ENCODE measurements around the gene TACC2. TPM values are rescaled to one million over a fixed set of nuclear protein-coding genes. Genes with fewer than 3 reads are reported as not detected.

TACC2 gene
- total RNA-seq, 6 experiments from 2014 or later = 16.2 to 21.1 (median 18.8) TPM

DNA sequence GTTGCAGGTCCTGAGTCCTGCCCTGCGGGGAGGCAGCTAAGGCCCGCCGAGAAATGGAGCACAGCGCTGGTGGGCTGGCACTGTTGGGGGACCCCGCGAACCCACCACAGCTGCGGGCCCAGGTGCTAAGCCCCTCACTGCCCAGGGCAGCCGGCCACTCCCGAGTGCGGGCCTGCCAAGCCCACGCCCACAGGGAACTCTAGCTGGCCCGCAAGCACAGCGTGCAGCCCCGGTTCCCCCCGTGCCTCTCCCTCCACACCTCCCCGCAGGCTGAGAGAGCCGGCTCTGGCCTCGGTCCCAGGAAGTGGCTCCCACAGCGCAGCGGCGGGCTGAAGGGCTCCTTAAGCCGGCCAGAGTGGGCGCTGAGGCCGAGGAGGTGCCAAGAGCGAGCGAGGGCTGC, 10.5 kb upstream of the TACC2 start:
- WGBS (ENCODE audit: insufficient coverage, low coverage, low lambda C conversion rate, missing lambda C conversion rate) = no CpG with 5 or more reads among the region's 26 CpGs
- DNase-seq (no peak), ATAC-seq (no peak)
- no peaks in the 10 kb centered on the region for H3K27me3 ChIP-seq
- H3K27ac ChIP-seq = no peak overlapping the region
- intact Hi-C loops (cut with DNase I) = no loop called here
- TF ChIP-seq POLR2A (IDR thresholded peaks at IDR 0.05) (no peak), CTCF (IDR thresholded peaks at IDR 0.05) (no peak)
- no peaks in the 10 kb centered on the region for H3K36me3 ChIP-seq
- H3K4me3 ChIP-seq = no peak overlapping the region
- H3K9me3 ChIP-seq = no peaks in the 10 kb centered on the region
- peaks cover 0 to 23% (median 10%) of the 10 kb centered on the region in 4 donors for H3K4me1 ChIP-seq

DNA sequence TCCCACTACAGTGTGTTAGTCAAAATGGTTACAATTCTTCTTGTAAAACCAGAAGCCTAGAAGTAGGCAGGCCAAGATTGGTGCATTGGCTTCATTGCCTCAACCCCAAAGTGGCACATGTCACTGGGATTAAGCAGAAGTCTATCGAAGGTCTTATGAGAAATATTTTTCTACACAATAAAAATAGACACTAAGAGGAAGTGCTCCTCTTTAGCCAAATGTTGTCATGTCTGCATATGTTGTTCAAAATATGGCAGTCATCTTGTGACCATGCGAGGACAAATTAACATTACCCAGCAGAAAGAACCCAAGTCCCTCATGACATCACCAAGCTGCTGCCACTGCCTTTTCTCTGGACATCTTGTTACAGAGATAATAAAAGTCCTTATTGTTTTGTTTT, 7.6 kb upstream of the TACC2 start:
- no peak for ATAC-seq
- no peak overlapping the region for H3K27ac ChIP-seq
- intact Hi-C loops (cut with DNase I) = loop anchor here in 1 of 2 donors (10.0 kb wide), 1 partner anchor 63 kb away; no protein-coding TSS in a partner anchor
- DNase-seq = no peak
- H3K4me3 ChIP-seq = no peak overlapping the region
- peaks cover 0 to 15% (median 3%) of the 10 kb centered on the region in 4 donors for H3K4me1 ChIP-seq
- no peak for TF ChIP-seq POLR2A (IDR thresholded peaks at IDR 0.05)
- no peak for TF ChIP-seq CTCF (IDR thresholded peaks at IDR 0.05)
- 96% methylated on average over 2 of the region's 2 CpGs for WGBS (ENCODE audit: insufficient coverage, low coverage, low lambda C conversion rate, missing lambda C conversion rate)
- H3K27me3 ChIP-seq = no peaks in the 10 kb centered on the region
- no peaks in the 10 kb centered on the region for H3K9me3 ChIP-seq
- no peaks in the 10 kb centered on the region for H3K36me3 ChIP-seq

DNA sequence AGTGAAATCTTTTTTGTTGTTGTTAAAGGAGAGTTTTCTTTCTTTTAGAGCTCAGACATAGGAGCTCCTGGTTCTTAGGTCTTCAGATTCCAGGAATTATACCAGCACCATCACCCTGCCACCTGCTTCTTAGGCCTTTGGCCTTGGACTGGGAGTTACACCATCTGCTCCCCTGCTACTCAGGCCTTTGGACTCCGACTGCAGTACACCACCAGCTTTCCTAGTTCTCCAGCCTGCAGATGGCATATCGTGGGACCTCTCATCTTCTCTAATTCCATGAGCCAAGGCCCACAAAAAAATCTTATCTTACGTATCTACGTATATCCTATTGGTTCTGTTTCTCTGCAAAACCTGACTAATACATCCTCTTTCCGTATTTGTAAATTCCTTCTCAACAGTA, 5.1 kb upstream of the TACC2 start:
- ATAC-seq (peak; percentile 30 to 77 (median 60)), DNase-seq (no peak)
- Histone ChIP-seq H3K9me3 (no peaks in the 10 kb centered on the region), H3K4me1 (peaks cover 0 to 6% (median 0%) of the 10 kb centered on the region in 4 donors), H3K27ac (no peak overlapping the region), H3K36me3 (no peaks in the 10 kb centered on the region), H3K27me3 (no peaks in the 10 kb centered on the region), H3K4me3 (no peak overlapping the region)
- 69% methylated on average over 5 of the region's 5 CpGs for WGBS (ENCODE audit: insufficient coverage, low coverage, low lambda C conversion rate, missing lambda C conversion rate)
- intact Hi-C loops (cut with DNase I) = loop anchor here in 1 of 2 donors (10.0 kb wide), 1 partner anchor 61 kb away; no protein-coding TSS in a partner anchor
- TF ChIP-seq POLR2A (IDR thresholded peaks at IDR 0.05) (no peak), CTCF (IDR thresholded peaks at IDR 0.05) (no peak)

DNA sequence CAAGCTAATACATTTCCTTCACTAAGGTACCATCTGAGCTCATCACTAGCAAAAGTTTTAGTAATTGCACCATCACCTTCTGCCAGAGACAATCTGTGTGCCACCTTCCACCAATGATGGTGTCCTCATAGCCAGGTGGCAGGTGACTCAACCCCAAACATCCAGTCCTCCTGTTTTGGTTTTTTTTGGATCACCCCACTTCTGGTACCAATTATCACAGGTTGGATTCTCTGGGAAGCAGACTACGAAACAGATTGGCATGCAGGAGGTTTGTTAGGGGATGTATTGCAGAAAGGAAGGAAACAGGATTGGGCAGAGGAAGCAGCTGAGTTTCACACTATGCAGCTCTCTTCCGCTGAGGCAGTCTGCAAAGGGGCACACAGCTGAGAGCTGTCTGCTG, 4.5 kb upstream of the TACC2 start:
- no peaks in the 10 kb centered on the region for H3K36me3 ChIP-seq
- intact Hi-C loops (cut with DNase I) = loop anchor here in 1 of 2 donors (10.0 kb wide), 1 partner anchor 60 kb away; no protein-coding TSS in a partner anchor
- TF ChIP-seq POLR2A (IDR thresholded peaks at IDR 0.05) (no peak), CTCF (IDR thresholded peaks at IDR 0.05) (no peak)
- DNase-seq (no peak), ATAC-seq (no peak)
- H3K27me3 ChIP-seq = no peaks in the 10 kb centered on the region
- H3K4me3 ChIP-seq = no peak overlapping the region
- H3K27ac ChIP-seq = no peak overlapping the region
- H3K9me3 ChIP-seq = no peaks in the 10 kb centered on the region
- H3K4me1 ChIP-seq = peaks cover 0 to 6% (median 0%) of the 10 kb centered on the region in 4 donors
- 57% methylated on average over 2 of the region's 2 CpGs for WGBS (ENCODE audit: insufficient coverage, low coverage, low lambda C conversion rate, missing lambda C conversion rate)
